Keratinocyte (primary cell): ENCODE data around the gene EEF2. TPM values are rescaled to one million over a fixed set of nuclear protein-coding genes. Genes with fewer than 3 reads are reported as not detected.

Experiments used
- DNase-seq: peaks from one replicate; pipeline ENCODE4 v3.0.0-alpha.2; 2011; ENCODE audit warnings: low read depth, missing footprints, low spot score
- FAIRE-seq: peaks from 2 replicates; lab custom pipeline; 2011; peaks lifted over from hg19 to GRCh38; lab: Jason Lieb, UNC
- H2AFZ ChIP-seq: 2 replicates; pipeline ENCODE4 v1.6.0; 2012; ENCODE audit warnings: low read length, control low read depth, inconsistent platforms; ENCODE audit not compliant: control insufficient read depth
- H3K27ac ChIP-seq: 2 replicates; pipeline ENCODE4 v1.5.1; 2011; ENCODE audit warnings: low read length; ENCODE audit not compliant: control insufficient read depth, insufficient read depth
- H3K27me3 ChIP-seq: 3 replicates; pipeline ENCODE4 v1.6.0; 2011; ENCODE audit warnings: low read length; ENCODE audit not compliant: control insufficient read depth, insufficient read depth; ENCODE audit errors: extremely low read depth
- H3K36me3 ChIP-seq, 2 experiments: 2 replicates in 1 of 2; 3 replicates in 1 of 2; pipeline ENCODE4 v1.5.1; 2011; ENCODE audit warnings: low read length in 2 of 2, mild to moderate bottlenecking in 1 of 2; ENCODE audit not compliant: control insufficient read depth in 2 of 2, insufficient read depth in 2 of 2; ENCODE audit errors: extremely low read depth in 1 of 2
- H3K4me1 ChIP-seq: 3 replicates; pipeline ENCODE4 v1.5.1; 2011; ENCODE audit warnings: low read length; ENCODE audit not compliant: control insufficient read depth, insufficient read depth; ENCODE audit errors: extremely low read depth
- H3K4me2 ChIP-seq: 3 replicates; pipeline ENCODE4 v1.6.0; 2011; ENCODE audit warnings: low read depth, low read length; ENCODE audit not compliant: control insufficient read depth, insufficient read depth; ENCODE audit errors: extremely low read depth
- H3K4me3 ChIP-seq, 3 experiments: fragments of 200-600 bp in 1 of 3; sonication (generic) in 1 of 3; 2 replicates in 2 of 3; 3 replicates in 1 of 3; pipeline ENCODE4 v1.5.1; 2011 to 2016; ENCODE audit warnings: low read length in 3 of 3, mild to moderate bottlenecking in 3 of 3, control low read depth in 2 of 3, inconsistent platforms in 1 of 3, low read depth in 1 of 3, mixed read lengths in 1 of 3, mixed run types in 1 of 3, moderate library complexity in 1 of 3; ENCODE audit not compliant: control insufficient read depth in 2 of 3, insufficient read depth in 2 of 3; ENCODE audit errors: extremely low read depth in 1 of 3
- H3K79me2 ChIP-seq: 2 replicates; pipeline ENCODE4 v1.6.0; 2012; ENCODE audit warnings: low read length; ENCODE audit not compliant: control insufficient read depth, insufficient read depth
- H3K9ac ChIP-seq: 3 replicates; pipeline ENCODE4 v1.6.0; 2011; ENCODE audit warnings: low read length; ENCODE audit not compliant: control insufficient read depth, insufficient read depth; ENCODE audit errors: extremely low read depth
- H3K9me1 ChIP-seq: 3 replicates; pipeline ENCODE4 v1.6.0; 2011; ENCODE audit warnings: low read length; ENCODE audit not compliant: control insufficient read depth, insufficient read depth; ENCODE audit errors: extremely low read depth
- H3K9me3 ChIP-seq: 2 replicates; pipeline ENCODE4 v1.5.1; 2012; ENCODE audit warnings: low read depth, low read length; ENCODE audit not compliant: control insufficient read depth
- H4K20me1 ChIP-seq: 3 replicates; pipeline ENCODE4 v1.6.0; 2011; ENCODE audit warnings: low read length; ENCODE audit not compliant: control insufficient read depth, insufficient read depth; ENCODE audit errors: extremely low read depth
- EZH2 ChIP-seq: IDR thresholded peaks from one replicate; pipeline ENCODE4 v1.6.1; 2012; ENCODE audit warnings: inconsistent platforms, mild to moderate bottlenecking, low read length, moderate library complexity
- dilution Hi-C: fragments of 300-500 bp; cut with MboI; formaldehyde crosslinking; loops from one replicate; pipeline ENCODE4 v1.7.0; 2020; ENCODE audit warnings: low sequenced_read_pairs; ENCODE audit not compliant: extremely low pct_ligation_motif_present
- polyA plus RNA-seq, 5 experiments: library from polyadenylated mRNA; depleted of rRNA in 3 of 5; stranded (reverse) in 3 of 5; stranded (forward) in 1 of 5; unstranded in 1 of 5; fragments of >200 nt; gene quantifications; 1 replicate in 1 of 5; 2 replicates in 3 of 5; 3 replicates in 1 of 5; pipeline versions ENCODE4 v1.2.1 to v1.2.3, GENCODE V29; 2011 to 2012; ENCODE audit warnings: missing spikeins in 2 of 5, low read depth in 1 of 5, low replicate concordance in 1 of 5
- TF ChIP-seq, protein P1 (sequence below), 3 experiments: IDR thresholded peaks in 1 of 3; conservative IDR thresholded peaks in 1 of 3; optimal IDR thresholded peaks in 1 of 3; 2 replicates in 2 of 3; 3 replicates in 1 of 3; pipeline versions ENCODE3 to v1.5.1; 2011; ENCODE audit warnings: low read length in 3 of 3, mild to moderate bottlenecking in 3 of 3, moderate library complexity in 2 of 3, control low read depth in 1 of 3, inconsistent platforms in 1 of 3; ENCODE audit not compliant: insufficient read depth in 2 of 3; ENCODE audit errors: extremely low read depth in 1 of 3

EEF2 gene
- polyA plus RNA-seq, 1 donor (not counting 4 experiments of a cell fraction or from before 2014, with no cell fraction given) = 1,193 TPM

- peaks cover 21% of the 10 kb centered on the region for H4K20me1 ChIP-seq
- no peak overlapping the region for H3K4me3 ChIP-seq
- no peak overlapping the region for H2AFZ ChIP-seq
- no peak overlapping the region for H3K9ac ChIP-seq
- FAIRE-seq (no peak), DNase-seq (no peak)
- H3K9me3 ChIP-seq = no peaks in the 10 kb centered on the region
- no peaks in the 10 kb centered on the region for H3K9me1 ChIP-seq
- peaks cover 47% of the 10 kb centered on the region for H3K79me2 ChIP-seq
- peaks cover 8% of the 10 kb centered on the region for H3K4me1 ChIP-seq
- H3K27ac ChIP-seq = no peak overlapping the region
- dilution Hi-C loops = no loop called here
- no peaks in the 10 kb centered on the region for H3K27me3 ChIP-seq
- TF ChIP-seq EZH2 = no peak
- TF ChIP-seq, protein P1, sequence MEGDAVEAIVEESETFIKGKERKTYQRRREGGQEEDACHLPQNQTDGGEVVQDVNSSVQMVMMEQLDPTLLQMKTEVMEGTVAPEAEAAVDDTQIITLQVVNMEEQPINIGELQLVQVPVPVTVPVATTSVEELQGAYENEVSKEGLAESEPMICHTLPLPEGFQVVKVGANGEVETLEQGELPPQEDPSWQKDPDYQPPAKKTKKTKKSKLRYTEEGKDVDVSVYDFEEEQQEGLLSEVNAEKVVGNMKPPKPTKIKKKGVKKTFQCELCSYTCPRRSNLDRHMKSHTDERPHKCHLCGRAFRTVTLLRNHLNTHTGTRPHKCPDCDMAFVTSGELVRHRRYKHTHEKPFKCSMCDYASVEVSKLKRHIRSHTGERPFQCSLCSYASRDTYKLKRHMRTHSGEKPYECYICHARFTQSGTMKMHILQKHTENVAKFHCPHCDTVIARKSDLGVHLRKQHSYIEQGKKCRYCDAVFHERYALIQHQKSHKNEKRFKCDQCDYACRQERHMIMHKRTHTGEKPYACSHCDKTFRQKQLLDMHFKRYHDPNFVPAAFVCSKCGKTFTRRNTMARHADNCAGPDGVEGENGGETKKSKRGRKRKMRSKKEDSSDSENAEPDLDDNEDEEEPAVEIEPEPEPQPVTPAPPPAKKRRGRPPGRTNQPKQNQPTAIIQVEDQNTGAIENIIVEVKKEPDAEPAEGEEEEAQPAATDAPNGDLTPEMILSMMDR (optimal IDR thresholded peaks at IDR 0.05 in 1 of 3, IDR thresholded peaks at IDR 0.05 in 1 of 3, conservative IDR thresholded peaks at IDR 0.05 in 1 of 3; ENCODE audit: extremely low read depth in 1 of 3, insufficient read depth in 2 of 3, low read length in 3 of 3) = no peak
- H3K36me3 ChIP-seq = peaks cover 37 to 48% of the 10 kb centered on the region in 2 experiments
- no peak overlapping the region for H3K4me2 ChIP-seq
These were observed 21.6 kb downstream of the EEF2 start for GRCh38 chr19:3963458-3964255.

GRCh38 chr19:3961007-3961406 lies 24.3 kb downstream of the EEF2 start:
- Histone ChIP-seq H3K4me2 (no peak overlapping the region), H3K27me3 (no peaks in the 10 kb centered on the region), H3K9ac (no peak overlapping the region), H3K4me3 (no peak overlapping the region), H3K27ac (no peak overlapping the region), H3K36me3 (peaks cover 23 to 42% of the 10 kb centered on the region in 2 experiments), H3K79me2 (peaks cover 24% of the 10 kb centered on the region), H2AFZ (no peak overlapping the region), H3K9me1 (no peaks in the 10 kb centered on the region), H4K20me1 (peaks cover 3% of the 10 kb centered on the region), H3K4me1 (no peaks in the 10 kb centered on the region), H3K9me3 (no peaks in the 10 kb centered on the region)
- TF ChIP-seq EZH2 = no peak
- TF ChIP-seq, protein P1 (optimal IDR thresholded peaks at IDR 0.05 in 1 of 3, IDR thresholded peaks at IDR 0.05 in 1 of 3, conservative IDR thresholded peaks at IDR 0.05 in 1 of 3; ENCODE audit: extremely low read depth in 1 of 3, insufficient read depth in 2 of 3, low read length in 3 of 3) = no peak
- FAIRE-seq (no peak), DNase-seq (no peak)
- dilution Hi-C loops = no loop called here
